Ishikawa (cell line): Measurements from ENCODE around the gene RGL1.

Source experiments
- EP300 ChIP-seq: IDR thresholded peaks from 2 replicates; pipeline ENCODE4 v1.6.1; 2012; ENCODE audit warnings: borderline replicate concordance
- MAX ChIP-seq: IDR thresholded peaks from 2 replicates; pipeline ENCODE4 v1.6.1; 2012
- RAD21 ChIP-seq: IDR thresholded peaks from 2 replicates; pipeline ENCODE4 v1.6.1; 2012; ENCODE audit warnings: low read depth
- TAF1 ChIP-seq: IDR thresholded peaks from 2 replicates; pipeline ENCODE4 v1.6.1; 2012; ENCODE audit warnings: low read depth, mild to moderate bottlenecking
- TEAD4 ChIP-seq: IDR thresholded peaks from 2 replicates; pipeline ENCODE4 v1.6.1; 2012
- USF1 ChIP-seq: IDR thresholded peaks from 2 replicates; pipeline ENCODE4 v1.6.1; 2012
- YY1 ChIP-seq: IDR thresholded peaks from 2 replicates; pipeline ENCODE4 v1.6.1; 2012; ENCODE audit warnings: low read depth
- ZBTB7A ChIP-seq: IDR thresholded peaks from 2 replicates; pipeline ENCODE4 v1.6.1; 2012; ENCODE audit warnings: low read depth
- TF ChIP-seq, protein P1 (sequence below): IDR thresholded peaks from 2 replicates; pipeline ENCODE4 v1.6.1; 2012; ENCODE audit warnings: low read depth, mild to moderate bottlenecking

DNA sequence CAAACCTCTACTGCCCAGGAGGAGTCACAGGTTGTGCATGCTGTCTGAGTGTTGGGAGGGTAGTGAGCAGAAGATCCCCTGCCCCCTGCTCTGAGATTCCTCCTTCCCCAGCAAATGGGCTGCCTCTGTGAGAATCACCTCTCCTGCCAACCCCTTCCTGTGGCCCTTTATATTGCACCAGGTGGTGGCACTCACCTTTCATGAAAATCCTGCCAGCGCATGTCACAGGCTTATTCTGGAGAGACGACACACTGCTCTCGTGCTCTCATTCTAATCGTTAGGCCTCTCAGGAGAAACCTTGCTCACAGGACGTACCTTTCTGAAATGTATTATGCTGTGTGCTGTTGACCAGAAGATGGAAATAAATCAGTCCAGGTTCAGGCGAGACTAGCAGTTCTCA, 113.7 kb downstream of the RGL1 start:
- TF ChIP-seq EP300 (no peak), TAF1 (no peak), MAX (no peak), ZBTB7A (no peak), RAD21 (peak; percentile 53), YY1 (no peak), TEAD4 (no peak), USF1 (no peak)
- TF ChIP-seq, protein P1, sequence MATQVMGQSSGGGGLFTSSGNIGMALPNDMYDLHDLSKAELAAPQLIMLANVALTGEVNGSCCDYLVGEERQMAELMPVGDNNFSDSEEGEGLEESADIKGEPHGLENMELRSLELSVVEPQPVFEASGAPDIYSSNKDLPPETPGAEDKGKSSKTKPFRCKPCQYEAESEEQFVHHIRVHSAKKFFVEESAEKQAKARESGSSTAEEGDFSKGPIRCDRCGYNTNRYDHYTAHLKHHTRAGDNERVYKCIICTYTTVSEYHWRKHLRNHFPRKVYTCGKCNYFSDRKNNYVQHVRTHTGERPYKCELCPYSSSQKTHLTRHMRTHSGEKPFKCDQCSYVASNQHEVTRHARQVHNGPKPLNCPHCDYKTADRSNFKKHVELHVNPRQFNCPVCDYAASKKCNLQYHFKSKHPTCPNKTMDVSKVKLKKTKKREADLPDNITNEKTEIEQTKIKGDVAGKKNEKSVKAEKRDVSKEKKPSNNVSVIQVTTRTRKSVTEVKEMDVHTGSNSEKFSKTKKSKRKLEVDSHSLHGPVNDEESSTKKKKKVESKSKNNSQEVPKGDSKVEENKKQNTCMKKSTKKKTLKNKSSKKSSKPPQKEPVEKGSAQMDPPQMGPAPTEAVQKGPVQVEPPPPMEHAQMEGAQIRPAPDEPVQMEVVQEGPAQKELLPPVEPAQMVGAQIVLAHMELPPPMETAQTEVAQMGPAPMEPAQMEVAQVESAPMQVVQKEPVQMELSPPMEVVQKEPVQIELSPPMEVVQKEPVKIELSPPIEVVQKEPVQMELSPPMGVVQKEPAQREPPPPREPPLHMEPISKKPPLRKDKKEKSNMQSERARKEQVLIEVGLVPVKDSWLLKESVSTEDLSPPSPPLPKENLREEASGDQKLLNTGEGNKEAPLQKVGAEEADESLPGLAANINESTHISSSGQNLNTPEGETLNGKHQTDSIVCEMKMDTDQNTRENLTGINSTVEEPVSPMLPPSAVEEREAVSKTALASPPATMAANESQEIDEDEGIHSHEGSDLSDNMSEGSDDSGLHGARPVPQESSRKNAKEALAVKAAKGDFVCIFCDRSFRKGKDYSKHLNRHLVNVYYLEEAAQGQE, result no peak
